ES-I3 (cell line): ENCODE results near the gene MACROH2A2.
"Not testable (repeated sequence)": the region's sequence is repeated elsewhere in the genome, so short reads cannot be mapped to it uniquely, and the experiment has no call there.

ENCODE experiments used
- H3K36me3 ChIP-seq: 2 replicates; pipeline ENCODE4 v1.6.1; 2013; ENCODE audit warnings: mild to moderate bottlenecking, low read length, control low read depth, moderate library complexity; ENCODE audit not compliant: insufficient read depth
- H3K4me1 ChIP-seq: 2 replicates; pipeline ENCODE4 v1.6.1; 2013; ENCODE audit warnings: mild to moderate bottlenecking, control low read depth, low read length; ENCODE audit not compliant: insufficient read depth
- H3K9ac ChIP-seq: 2 replicates; pipeline ENCODE4 v1.6.1; 2013; ENCODE audit warnings: low read depth, mild to moderate bottlenecking, low read length, moderate library complexity
- H3K9me3 ChIP-seq: 2 replicates; pipeline ENCODE4 v1.6.1; 2013; ENCODE audit warnings: mild to moderate bottlenecking, low read length, moderate library complexity; ENCODE audit not compliant: control insufficient read depth, insufficient read depth

The MACROH2A2 gene

DNA sequence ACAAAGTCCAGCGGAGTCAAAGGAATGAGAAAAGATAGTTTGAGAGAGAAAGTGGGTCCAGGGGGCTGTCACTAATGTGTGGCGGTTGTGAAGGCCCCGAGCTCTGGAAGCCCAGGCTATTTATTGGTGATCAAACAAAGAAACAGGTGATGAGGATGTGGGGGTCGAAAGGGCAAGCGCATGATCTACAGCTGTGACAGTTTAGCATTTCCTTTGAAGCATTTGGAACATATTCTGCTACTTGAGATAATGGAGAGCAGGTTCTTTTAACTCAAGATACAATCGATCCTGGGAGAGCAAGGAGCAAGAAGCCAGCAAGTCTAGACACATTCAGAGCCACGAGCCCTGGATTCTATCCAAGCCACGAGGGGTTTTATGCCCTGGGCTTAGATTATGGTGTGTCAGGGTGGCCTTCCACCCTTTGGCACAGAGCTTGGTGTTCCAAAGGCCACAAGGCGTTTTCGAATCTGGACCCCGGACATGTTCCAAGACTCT, 48.5 kb downstream of the MACROH2A2 start:
- H3K9me3 ChIP-seq, H3K36me3 ChIP-seq, H3K9ac ChIP-seq, H3K4me1 ChIP-seq: not testable (repeated sequence)

DNA sequence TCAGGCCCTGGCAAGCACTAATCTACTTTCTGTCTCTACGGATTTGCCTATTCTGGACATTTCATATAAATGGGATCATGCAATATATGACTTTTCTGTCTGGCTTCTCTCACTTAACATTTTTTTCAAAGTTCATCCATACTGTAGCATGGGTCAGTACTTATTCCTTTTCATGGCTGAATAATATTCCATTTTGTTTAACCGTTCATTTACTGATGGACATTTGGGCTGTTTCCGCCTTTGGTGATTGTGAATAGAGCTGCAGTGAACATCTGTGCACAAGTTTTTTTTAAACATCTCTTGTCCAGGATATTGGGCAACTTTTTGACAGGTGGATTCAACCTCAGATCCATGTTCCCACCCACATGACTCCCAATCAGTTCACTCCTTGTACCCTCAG, 49.0 kb downstream of the MACROH2A2 start:
- peaks cover 2% of the 10 kb centered on the region; the same call in 1 of the 2 replicates for H3K36me3 ChIP-seq
- no peak overlapping the region for H3K9ac ChIP-seq
- H3K4me1 ChIP-seq: no peaks in the 10 kb centered on the region
- H3K9me3 ChIP-seq: no peaks in the 10 kb centered on the region

DNA sequence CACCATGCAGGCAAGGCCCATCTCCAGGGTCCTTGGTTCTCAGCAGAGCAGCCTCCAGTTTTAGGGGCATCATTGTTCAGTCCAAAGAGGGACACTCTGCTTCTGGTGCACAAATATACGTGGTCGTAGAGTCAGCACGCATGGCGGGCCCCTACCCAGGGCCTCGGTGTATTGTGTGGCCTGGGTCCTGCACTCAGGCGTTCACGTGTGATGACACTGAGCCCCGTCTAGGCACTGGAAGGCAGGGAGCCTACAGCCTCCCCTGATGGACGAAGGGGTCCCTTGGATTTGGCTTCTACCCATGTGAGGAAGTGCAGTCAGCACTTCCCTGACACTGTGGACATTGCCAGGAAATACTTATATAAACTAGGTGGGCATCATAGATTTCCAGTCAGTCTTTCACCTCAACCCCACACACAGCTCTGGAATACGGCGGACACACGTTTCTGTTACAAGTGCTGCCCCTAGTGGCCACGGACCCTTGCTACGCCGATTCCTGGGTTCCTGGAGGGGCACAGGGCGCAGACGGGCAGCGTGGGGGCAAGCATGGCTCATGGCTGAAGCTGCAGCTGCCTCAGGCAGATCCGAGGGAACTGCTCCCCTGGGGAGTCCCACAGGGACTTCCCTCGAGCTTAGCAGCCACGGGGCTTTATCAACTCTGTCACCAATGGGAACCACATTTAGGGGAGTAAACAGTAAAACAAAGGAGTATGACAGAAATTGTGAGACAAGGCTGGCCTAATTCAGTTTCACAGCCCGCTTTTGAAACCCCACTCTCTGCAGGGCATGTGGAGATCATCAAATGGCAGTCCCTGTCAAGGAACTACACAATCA, 54.5 kb downstream of the MACROH2A2 start:
- Histone ChIP-seq H3K9me3 (no peaks in the 10 kb centered on the region), H3K9ac (no peak overlapping the region), H3K36me3 (0 out of 2 replicates have a peak, but pooled peaks cover 2% of the 10 kb centered on the region), H3K4me1 (no peaks in the 10 kb centered on the region)

DNA sequence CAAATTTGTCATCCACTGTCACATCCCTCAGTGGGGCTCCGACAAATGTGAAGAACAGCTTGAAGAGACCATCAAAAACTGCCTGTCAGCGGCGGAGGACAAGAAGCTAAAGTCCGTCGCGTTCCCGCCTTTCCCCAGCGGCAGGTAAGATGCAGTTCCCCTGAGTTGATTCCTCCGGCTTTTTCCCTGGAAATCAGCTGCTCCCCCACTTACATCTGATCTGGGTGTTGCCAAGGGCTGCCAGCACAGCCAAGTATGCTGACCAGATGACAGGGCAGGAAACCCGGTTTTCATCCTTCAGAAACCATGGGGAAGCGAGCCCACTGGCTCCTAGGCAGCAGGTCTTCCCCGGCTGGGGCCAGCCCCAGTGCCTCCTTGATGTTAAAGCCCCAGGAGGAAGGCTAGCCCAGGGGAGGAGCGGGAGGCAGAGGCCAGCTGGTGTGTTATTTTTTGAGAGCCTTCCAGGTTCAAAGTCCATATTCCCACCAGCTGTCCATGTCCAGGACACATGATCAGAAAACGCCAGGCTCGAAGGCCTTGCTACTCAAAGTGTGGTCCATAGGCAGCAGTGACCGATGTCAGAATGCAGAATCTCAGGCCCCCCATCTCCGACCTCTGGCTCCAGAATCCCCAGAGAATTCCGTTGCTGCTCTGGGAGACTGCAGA, 56.6 kb downstream of the MACROH2A2 start:
- Histone ChIP-seq H3K4me1 (no peaks in the 10 kb centered on the region), H3K9me3 (no peaks in the 10 kb centered on the region), H3K36me3 (0 out of 2 replicates have a peak, but pooled peaks cover 2% of the 10 kb centered on the region), H3K9ac (no peak overlapping the region)

DNA sequence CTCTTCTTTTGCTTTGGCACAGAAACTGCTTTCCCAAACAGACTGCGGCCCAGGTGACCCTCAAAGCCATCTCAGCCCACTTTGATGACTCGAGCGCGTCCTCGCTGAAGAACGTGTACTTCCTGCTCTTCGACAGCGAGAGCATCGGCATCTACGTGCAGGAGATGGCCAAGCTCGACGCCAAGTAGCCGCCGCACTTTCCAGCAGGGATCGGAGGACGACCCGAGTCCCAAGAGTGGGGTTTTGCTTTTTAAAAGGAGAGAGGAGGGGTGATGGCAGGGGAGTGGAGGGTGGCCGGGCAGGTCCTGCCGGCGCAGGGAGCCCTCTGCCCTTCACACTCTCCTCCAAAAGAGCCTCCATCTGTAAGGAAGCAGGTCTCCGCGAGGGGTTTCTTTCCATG, 58.9 kb downstream of the MACROH2A2 start:
- Histone ChIP-seq H3K9me3 (no peaks in the 10 kb centered on the region), H3K9ac (no peak overlapping the region), H3K36me3 (no peaks in the 10 kb centered on the region), H3K4me1 (no peaks in the 10 kb centered on the region)

DNA sequence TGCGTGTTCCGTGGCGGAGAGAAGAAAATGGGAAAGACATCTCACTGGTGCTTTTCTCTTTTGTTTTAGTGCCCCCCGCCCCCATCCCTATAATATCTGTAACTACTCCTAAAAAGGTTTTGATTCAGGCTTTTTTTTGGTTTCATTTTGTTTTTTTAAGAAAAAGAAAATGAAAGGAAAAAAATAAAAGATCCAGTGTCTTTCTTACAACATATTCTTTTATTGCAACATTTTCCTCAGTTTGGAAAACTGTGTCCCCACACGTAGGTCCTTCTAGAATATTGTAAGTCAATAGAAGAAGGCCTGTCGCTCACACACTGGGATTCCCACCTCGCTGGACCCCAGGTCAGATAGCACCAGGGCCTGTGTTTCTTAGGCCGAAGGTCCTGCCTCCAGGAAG, 59.4 kb downstream of the MACROH2A2 start:
- H3K36me3 ChIP-seq: no peaks in the 10 kb centered on the region
- H3K9ac ChIP-seq: no peak overlapping the region
- H3K4me1 ChIP-seq: no peaks in the 10 kb centered on the region
- no peaks in the 10 kb centered on the region for H3K9me3 ChIP-seq

DNA sequence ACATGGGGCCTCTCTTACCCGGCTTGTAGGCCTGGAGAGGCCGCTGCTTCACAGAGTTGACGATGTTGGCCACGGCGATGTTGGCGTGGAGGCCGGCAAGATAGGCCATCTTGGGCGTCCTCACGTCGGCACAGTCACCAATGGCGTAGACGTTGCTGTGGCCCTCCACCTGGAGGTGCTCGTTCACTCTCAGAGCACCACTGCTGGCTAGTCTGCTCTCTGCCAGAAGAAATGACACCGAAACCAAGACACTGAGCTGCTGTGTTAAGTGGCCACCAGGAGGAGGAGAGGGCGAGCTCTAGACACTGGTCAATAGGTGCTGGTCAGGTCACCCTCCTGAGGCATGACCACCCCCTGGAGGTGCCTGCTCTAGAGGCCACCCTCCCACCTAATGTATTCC, 62.3 kb downstream of the MACROH2A2 start:
- H3K36me3 ChIP-seq: no peaks in the 10 kb centered on the region; the same call in 1 of the 2 replicates

DNA sequence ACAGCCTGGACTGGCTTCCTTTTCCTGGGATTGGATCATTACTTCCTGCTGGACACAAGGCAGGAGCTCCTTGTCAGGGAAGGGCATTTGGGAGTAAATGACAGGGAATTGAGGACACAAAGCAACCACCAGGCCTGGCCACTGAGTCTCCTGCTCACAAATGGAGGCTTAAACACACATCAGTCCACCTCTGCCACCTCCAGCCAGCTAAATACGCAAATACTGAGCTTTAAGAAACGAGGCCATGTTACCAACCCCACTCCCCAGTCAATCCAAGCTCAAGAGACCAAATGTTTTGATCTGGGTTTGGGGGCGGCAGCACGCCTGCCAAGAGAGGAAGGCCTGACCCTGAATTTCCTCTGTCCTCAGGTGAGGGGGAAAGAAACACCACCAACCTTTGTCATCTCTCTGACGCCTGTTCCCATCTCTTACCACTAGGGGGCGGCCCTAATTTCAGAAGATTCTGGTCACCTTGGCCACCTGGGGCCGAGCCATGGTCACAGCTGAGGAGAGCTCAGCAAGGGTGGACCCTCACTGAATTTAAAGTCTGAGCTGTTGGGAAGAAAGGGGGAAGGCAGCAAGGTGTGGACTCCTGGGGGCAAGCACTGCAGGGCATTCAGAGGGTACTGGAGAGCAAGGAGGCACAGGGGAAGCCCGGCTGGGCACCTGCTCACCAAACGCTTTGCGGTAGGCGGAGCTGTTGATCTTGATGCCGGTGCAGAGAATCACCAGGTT, 63.5 kb downstream of the MACROH2A2 start:
- Histone ChIP-seq H3K4me1 (no peaks in the 10 kb centered on the region), H3K9me3 (no peaks in the 10 kb centered on the region), H3K36me3 (no peaks in the 10 kb centered on the region; the same call in 1 of the 2 replicates), H3K9ac (no peak overlapping the region)

More for the DNA sequence above, 62.3 kb downstream of the MACROH2A2 start:
- no peak overlapping the region for H3K9ac ChIP-seq
- H3K4me1 ChIP-seq: no peaks in the 10 kb centered on the region
- no peaks in the 10 kb centered on the region for H3K9me3 ChIP-seq

DNA sequence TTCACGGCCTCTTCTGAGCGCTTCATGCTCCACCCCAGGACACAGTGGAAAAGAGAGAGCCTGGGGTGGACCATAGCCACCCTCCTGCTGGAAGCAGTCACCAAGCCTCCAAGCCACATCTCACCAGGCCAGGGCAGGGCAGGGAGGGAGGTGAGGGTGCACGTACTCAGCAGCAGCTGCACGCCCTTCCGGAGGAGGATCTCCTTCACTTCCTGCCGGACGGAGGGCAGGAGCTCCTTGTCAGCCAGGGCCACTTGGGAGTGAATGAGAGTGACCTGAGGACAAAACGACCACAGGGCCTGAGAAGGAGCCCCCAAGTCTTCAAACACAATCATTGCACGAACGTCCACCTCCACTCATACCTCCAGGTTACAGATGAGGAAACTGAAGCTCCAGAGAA, 65.0 kb downstream of the MACROH2A2 start:
- H3K4me1 ChIP-seq: no peaks in the 10 kb centered on the region
- H3K9ac ChIP-seq: no peak overlapping the region
- H3K36me3 ChIP-seq: no peaks in the 10 kb centered on the region; the same call in 1 of the 2 replicates
- H3K9me3 ChIP-seq: no peaks in the 10 kb centered on the region

DNA sequence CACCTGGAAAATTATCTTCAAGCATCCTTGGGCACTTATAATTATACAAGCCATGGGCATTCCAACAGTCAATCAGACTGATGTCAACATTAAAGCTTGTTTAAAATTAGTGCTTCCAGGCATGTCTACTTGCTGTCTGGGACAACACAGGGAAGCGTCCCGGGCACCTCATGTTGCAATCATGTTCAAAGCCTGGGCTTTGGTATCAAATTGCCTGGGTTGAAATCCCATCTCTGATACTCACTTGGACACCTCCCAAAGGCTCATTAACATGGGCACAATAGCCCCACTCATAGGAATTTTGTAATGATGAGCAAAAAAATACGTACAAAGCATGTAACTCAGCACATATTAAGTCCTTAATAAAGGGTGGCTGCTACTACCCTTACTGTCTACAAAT, 65.5 kb downstream of the MACROH2A2 start:
- Histone ChIP-seq H3K9ac (no peak overlapping the region), H3K4me1 (no peaks in the 10 kb centered on the region), H3K9me3 (no peaks in the 10 kb centered on the region), H3K36me3 (no peaks in the 10 kb centered on the region; the same call in 1 of the 2 replicates)

DNA sequence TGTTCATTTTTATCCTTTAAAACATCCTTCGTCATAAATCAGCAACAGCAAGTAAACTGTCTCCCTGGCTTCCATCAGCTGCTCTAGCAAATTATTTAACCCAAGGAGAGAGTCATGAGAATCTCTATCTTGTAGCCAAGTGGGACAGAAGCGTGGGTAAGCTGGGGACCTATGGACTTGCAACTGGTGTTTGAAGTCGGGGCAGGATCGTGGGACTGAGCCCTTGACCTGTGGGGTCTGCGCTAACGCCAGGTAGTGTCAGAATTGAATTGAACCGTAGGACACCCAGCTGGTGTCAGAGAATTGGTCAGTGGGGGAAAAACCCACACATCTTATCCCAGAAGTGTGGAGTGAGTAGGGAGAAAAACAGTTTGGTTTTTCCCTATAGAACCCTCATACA, 66.6 kb downstream of the MACROH2A2 start:
- no peaks in the 10 kb centered on the region for H3K4me1 ChIP-seq
- no peaks in the 10 kb centered on the region for H3K9me3 ChIP-seq
- H3K9ac ChIP-seq: no peak overlapping the region
- no peaks in the 10 kb centered on the region; the same call in 1 of the 2 replicates for H3K36me3 ChIP-seq

DNA sequence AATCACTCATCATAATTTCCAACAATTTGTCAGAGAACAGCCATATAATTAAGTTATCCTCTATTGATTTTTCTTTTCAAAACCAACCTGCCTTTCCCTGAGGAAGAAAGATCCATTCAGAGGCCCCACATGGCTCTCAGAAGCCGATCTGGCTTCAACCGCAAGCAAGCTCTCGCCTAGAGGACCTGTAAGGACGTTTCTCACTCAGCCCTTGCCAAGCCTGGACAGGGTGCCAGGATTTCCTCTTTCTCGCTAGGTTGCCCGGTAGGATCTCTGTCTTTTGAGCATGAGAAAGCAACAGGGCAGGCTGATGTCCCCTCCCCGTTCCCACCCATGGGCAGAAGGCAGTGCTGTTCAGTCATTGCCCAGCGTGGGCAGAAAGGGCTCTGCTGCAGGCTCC, 67.0 kb downstream of the MACROH2A2 start:
- Histone ChIP-seq H3K9ac (no peak overlapping the region), H3K4me1 (no peaks in the 10 kb centered on the region), H3K9me3 (no peaks in the 10 kb centered on the region; the same call in 1 of the 2 replicates), H3K36me3 (no peaks in the 10 kb centered on the region; the same call in 1 of the 2 replicates)

DNA sequence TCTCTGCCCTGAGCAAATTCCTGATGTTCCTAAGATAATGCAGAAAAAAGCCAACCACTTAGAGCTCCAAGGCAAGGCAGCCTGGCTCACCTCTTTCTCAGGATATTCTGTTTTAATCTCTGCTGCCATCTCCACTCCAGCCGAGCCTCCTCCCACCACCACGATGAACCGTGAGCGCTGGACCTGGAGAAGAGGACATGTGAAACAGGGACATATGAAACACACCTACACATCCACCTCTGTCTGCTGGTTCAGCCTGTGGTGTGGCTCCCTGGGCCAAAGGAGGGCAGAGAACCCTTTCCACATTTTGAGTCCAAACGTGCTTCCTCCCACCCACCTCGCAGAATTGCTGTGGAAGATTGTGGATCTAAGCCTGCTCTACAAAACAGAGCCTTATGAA, 67.8 kb downstream of the MACROH2A2 start:
- H3K36me3 ChIP-seq: no peaks in the 10 kb centered on the region; the same call in 1 of the 2 replicates
- no peaks in the 10 kb centered on the region for H3K4me1 ChIP-seq
- H3K9me3 ChIP-seq: no peaks in the 10 kb centered on the region; the same call in 1 of the 2 replicates
- H3K9ac ChIP-seq: no peak overlapping the region

DNA sequence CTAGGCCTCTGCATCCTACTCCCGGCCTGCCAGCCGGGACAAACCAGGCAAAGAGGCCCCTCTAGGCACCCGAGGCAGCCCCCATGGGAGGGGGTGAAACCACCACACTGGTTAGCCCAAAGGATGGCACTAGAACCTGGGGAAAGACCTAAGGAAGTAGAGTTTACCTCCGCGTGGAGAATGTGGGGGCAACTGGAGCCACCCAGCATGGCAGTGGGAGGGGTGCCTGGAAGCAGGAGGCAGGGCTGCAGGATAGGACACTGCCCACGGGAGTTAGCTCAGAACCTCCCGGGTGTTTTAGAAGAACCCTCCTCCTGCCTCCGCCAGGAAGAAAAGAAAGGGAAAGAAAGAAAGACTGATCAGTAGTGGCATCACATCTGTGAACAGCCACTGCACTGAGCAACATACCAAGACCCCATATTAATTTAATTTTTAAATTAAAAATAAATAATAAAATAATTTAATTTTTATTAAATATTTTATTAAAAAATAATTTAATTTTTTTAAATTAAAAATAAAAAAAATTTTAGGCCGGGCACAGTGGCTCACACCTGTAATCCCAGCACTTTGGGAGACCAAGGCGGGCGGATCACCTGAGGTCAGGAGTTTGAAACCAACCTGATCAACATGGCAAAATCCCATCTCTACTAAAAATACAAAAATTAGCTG, 68.8 kb downstream of the MACROH2A2 start:
- no peaks in the 10 kb centered on the region; the same call in 1 of the 2 replicates for H3K9me3 ChIP-seq
- no peaks in the 10 kb centered on the region for H3K4me1 ChIP-seq
- no peaks in the 10 kb centered on the region; the same call in 1 of the 2 replicates for H3K36me3 ChIP-seq
- no peak overlapping the region for H3K9ac ChIP-seq
